HG03159 (cell line): ENCODE data around the gene USF2.
A peak's percentile ranks its signal among the peaks of the same experiment; 100 is the strongest.
"Not testable (repeated sequence)": the region's sequence is repeated elsewhere in the genome, so short reads cannot be mapped to it uniquely, and the experiment has no call there.

Experiments used
- ATAC-seq: cut with Tn5 transposase; IDR thresholded peaks from one replicate; pipeline ENCODE4 v1.9.1; 2021; ENCODE audit warnings: mild to moderate bottlenecking, moderate library complexity; ENCODE audit not compliant: unreplicated experiment

Gene USF2

GRCh38 chr19:35268536-35269437, at the start of gene USF2:
Gene USF2 (plus strand): TSS chr19:35268962. CDS start chr19:35269102, 140 bp downstream.
- ATAC-seq, result peak; percentile 29

- no peak for ATAC-seq
Observed at GRCh38 chr19:35219008-35219407, 49.8 kb upstream of the USF2 start.

- ATAC-seq, result no peak
Observed at GRCh38 chr19:35220315-35220921, 48.3 kb upstream of the USF2 start.

GRCh38 chr19:35220973-35221590, 47.7 kb upstream of the USF2 start:
- not testable (repeated sequence) for ATAC-seq

- no peak for ATAC-seq
Observed at GRCh38 chr19:35222373-35223015, 46.3 kb upstream of the USF2 start.

GRCh38 chr19:35223084-35223790, 45.5 kb upstream of the USF2 start:
- no peak for ATAC-seq

GRCh38 chr19:35223862-35224505, 44.8 kb upstream of the USF2 start:
- no peak for ATAC-seq

- ATAC-seq, result no peak
Observed at GRCh38 chr19:35224681-35225571, 43.8 kb upstream of the USF2 start.

GRCh38 chr19:35225951-35226350, 42.8 kb upstream of the USF2 start:
- ATAC-seq, result no peak

GRCh38 chr19:35226748-35227147, 42.0 kb upstream of the USF2 start:
- no peak for ATAC-seq

- no peak for ATAC-seq
Observed at GRCh38 chr19:35228177-35228930, 40.4 kb upstream of the USF2 start, which contains the start of gene FAM187B. Gene FAM187B (minus strand): TSS chr19:35228739. CDS start chr19:35228680, 59 bp downstream.

GRCh38 chr19:35229601-35230000, 39.2 kb upstream of the USF2 start:
- no peak for ATAC-seq

GRCh38 chr19:35231956-35232645, 36.7 kb upstream of the USF2 start:
- ATAC-seq, result no peak

GRCh38 chr19:35232912-35233311, 35.9 kb upstream of the USF2 start:
- no peak for ATAC-seq

- no peak for ATAC-seq
Observed at GRCh38 chr19:35236638-35237400, 31.9 kb upstream of the USF2 start.

GRCh38 chr19:35239597-35239996, 29.2 kb upstream of the USF2 start:
- not testable (repeated sequence) for ATAC-seq

GRCh38 chr19:35240327-35240726, 28.4 kb upstream of the USF2 start:
- no peak for ATAC-seq
